Measurements from ENCODE around the gene CCNY.

Gene CCNY

GRCh38 chr10:35503578-35503977 is 167.3 kb downstream of the CCNY start:
- DNase-seq (ENCODE audit: low read depth, low spot score): no peak
- TF ChIP-seq, protein P1, sequence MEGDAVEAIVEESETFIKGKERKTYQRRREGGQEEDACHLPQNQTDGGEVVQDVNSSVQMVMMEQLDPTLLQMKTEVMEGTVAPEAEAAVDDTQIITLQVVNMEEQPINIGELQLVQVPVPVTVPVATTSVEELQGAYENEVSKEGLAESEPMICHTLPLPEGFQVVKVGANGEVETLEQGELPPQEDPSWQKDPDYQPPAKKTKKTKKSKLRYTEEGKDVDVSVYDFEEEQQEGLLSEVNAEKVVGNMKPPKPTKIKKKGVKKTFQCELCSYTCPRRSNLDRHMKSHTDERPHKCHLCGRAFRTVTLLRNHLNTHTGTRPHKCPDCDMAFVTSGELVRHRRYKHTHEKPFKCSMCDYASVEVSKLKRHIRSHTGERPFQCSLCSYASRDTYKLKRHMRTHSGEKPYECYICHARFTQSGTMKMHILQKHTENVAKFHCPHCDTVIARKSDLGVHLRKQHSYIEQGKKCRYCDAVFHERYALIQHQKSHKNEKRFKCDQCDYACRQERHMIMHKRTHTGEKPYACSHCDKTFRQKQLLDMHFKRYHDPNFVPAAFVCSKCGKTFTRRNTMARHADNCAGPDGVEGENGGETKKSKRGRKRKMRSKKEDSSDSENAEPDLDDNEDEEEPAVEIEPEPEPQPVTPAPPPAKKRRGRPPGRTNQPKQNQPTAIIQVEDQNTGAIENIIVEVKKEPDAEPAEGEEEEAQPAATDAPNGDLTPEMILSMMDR (IDR thresholded peaks at IDR 0.05; ENCODE audit: low read depth, low read length): no peak
- no peak overlapping the region for H3K4me3 ChIP-seq (ENCODE audit: low read depth, low read length)
- in situ Hi-C loops (cut with HindIII; ENCODE audit: low sequenced_read_pairs): no loop called here

DNA sequence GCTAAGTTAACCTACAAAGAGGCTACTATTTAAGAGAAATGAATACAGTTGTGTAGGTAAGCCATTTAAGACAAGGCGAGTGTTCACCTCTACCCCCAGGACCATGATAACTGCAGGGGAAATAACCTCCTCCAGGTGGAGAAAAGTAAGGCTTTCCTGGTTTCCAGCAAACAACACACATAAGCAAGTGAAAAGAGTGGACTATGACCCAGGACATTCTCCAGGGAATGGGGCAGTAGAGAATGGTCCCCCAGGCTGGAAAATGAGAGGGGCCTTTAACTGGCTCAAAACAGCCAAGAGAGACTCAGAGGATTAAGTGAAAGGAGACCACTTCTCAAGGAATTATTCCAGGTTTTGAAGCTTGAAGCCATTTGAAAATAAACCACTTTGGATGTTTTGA is 167.8 kb downstream of the CCNY start:
- in situ Hi-C loops (cut with HindIII; ENCODE audit: low sequenced_read_pairs): no loop called here
- no peak for DNase-seq (ENCODE audit: low read depth, low spot score)
- TF ChIP-seq, protein P1 (IDR thresholded peaks at IDR 0.05; ENCODE audit: low read depth, low read length): no peak
- H3K4me3 ChIP-seq (ENCODE audit: low read depth, low read length): no peak overlapping the region

GRCh38 chr10:35505241-35505873 is 169.0 kb downstream of the CCNY start:
- in situ Hi-C loops (cut with HindIII; ENCODE audit: low sequenced_read_pairs): no loop called here
- TF ChIP-seq, protein P1 (IDR thresholded peaks at IDR 0.05; ENCODE audit: low read depth, low read length): no peak
- no peak for DNase-seq (ENCODE audit: low read depth, low spot score)
- H3K4me3 ChIP-seq (ENCODE audit: low read depth, low read length): no peak overlapping the region

- in situ Hi-C loops (cut with HindIII; ENCODE audit: low sequenced_read_pairs): no loop called here
- H3K4me3 ChIP-seq (ENCODE audit: low read depth, low read length): no peak overlapping the region
- TF ChIP-seq, protein P1 (IDR thresholded peaks at IDR 0.05; ENCODE audit: low read depth, low read length): no peak
- no peak for DNase-seq (ENCODE audit: low read depth, low spot score)
These were observed 170.4 kb downstream of the CCNY start for GRCh38 chr10:35506741-35507140.

- no peak for DNase-seq (ENCODE audit: low read depth, low spot score)
- in situ Hi-C loops (cut with HindIII; ENCODE audit: low sequenced_read_pairs): no loop called here
- TF ChIP-seq, protein P1 (IDR thresholded peaks at IDR 0.05; ENCODE audit: low read depth, low read length): no peak
- H3K4me3 ChIP-seq (ENCODE audit: low read depth, low read length): no peak overlapping the region
These were observed 171.3 kb downstream of the CCNY start for GRCh38 chr10:35507519-35508109.

- DNase-seq (ENCODE audit: low read depth, low spot score): no peak
- in situ Hi-C loops (cut with HindIII; ENCODE audit: low sequenced_read_pairs): no loop called here
- TF ChIP-seq, protein P1 (IDR thresholded peaks at IDR 0.05; ENCODE audit: low read depth, low read length): no peak
- H3K4me3 ChIP-seq (ENCODE audit: low read depth, low read length): no peak overlapping the region
These were observed 172.3 kb downstream of the CCNY start for GRCh38 chr10:35508647-35509046.

Measured in astrocyte of the spinal cord (primary cell).